ENCODE data around the gene EFR3B.
A peak's percentile ranks its signal among the peaks of the same experiment; 100 is the strongest.
"Not testable (repeated sequence)": the region's sequence is repeated elsewhere in the genome, so short reads cannot be mapped to it uniquely, and the experiment has no call there.

Gene EFR3B

DNA sequence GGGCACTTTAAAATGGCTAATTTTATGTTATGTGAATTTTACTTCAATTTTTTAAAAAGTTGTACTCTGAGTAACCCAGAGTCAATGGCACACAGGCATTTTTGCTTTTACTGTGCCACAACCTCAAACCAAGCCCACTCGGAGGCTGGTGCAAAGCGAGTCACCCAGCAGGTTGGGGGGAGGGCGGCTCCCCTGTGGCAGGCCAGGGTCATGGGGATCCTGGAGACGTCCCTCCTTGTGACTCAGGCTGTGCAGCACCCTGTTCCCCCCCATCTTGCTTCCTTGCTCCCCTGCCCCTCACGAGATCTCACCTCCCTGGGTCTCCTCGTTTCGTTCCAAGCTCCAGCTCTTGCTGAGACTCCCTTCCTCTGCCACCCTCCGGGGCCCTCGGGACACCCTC, 67.9 kb downstream of the EFR3B start:
- DNase-seq: no peak

DNA sequence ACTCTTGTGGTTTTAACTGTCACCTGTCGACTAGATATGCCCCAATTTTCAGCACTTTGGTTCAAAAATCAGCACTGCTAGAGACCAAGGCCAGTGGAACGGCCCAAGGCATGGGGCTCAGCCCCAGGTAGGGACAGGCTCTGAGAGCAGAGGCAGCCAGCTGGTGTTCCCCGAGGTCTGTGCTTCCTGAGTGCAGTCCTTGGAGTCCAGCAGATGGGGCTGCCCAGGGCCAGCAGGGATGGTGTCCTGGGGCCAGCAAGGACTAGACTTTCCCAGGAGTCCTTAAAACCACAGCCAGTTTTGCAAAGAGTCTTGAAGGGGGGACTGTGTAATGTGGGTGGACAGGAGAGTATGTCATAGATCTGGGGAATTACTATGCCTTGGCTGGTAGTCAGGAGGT, 70.2 kb downstream of the EFR3B start:
- no peak for DNase-seq

DNA sequence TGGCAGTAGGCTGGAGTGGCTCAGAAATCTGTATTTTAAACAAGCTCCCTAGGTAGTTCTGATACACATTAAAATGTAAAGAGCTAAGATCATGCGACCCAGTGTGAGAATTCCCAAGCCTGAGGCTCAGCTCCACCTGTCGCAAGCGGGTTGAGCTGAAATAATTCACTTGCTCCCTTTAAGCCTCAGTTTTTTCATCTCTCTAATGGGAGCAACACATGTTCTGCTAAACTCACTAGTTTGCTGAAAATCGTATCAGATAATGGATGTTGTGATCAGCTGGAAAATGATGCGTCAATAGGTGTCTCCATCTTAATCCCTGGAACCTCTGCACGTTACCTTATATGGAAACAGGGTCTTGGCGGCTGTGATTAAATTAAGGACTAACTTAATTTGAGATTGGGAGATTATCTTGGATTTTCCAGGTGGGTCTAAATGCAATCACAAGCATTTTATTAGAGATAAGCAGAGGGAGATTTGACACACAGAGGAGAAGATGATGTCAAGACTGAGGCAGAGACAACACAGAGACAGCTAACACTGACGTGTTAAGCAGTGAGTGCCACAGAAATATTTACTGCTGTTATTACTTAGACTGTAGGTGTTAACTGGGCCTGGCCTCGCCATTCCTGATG, 73.5 kb downstream of the EFR3B start:
- no peak for DNase-seq

DNA sequence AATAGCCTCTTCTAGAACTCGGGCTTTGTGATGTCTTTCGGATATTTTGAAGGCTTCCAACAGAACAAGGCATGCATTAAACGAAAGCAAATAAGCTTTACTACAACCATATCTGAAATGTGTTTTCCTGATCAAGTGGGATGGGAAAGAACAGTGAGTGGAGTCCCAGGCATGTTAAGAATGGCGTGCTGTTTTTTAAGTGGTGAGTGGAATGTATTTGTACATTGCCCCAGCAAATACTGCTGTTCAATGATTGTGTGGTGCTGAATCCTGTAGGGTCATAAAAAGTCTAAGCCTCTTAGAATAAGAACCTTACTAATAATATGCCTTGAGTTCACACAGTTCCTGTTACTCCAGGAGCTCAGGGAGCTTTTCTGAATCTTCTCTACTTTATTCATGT, 74.0 kb downstream of the EFR3B start:
- DNase-seq: no peak

DNA sequence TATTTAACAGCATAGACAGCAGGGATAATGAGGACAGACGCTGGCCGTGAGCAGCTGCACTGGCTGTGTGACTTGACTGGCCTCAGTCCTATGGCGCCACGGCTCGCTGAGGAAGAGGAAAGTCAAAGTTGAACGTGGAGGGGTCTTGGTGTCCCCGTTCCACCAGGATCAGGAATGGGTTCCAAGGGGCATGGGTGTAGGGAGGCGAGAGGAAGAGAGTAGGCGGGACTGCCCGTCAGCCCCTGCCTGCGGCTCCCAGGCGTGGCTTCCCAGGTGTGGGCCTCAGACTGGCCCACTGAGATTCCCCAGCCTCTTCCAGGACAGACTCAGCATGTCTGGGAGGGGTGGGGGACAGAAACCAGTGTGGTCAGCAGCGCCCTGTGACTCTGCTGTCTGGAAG, 75.1 kb downstream of the EFR3B start:
- DNase-seq: no peak

DNA sequence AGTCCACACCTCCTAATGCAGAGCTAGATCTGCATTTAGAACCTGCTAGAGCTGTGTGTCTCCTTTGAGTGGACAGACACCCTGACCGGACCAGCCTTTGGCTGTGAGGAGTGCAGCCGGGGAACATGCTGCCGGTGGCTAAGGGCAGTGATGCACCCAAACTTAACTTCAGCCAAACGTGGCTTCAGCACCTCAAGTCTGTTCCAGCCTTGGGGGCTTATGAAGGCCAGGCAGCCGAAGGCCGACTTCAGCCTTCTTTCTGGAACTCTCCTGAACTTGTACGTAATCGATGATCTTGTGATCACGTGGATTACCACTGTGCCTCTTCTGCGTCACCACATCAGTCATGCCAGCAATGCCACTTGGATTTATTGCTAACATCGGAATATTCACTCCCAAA, 77.4 kb downstream of the EFR3B start:
- DNase-seq: no peak

DNA sequence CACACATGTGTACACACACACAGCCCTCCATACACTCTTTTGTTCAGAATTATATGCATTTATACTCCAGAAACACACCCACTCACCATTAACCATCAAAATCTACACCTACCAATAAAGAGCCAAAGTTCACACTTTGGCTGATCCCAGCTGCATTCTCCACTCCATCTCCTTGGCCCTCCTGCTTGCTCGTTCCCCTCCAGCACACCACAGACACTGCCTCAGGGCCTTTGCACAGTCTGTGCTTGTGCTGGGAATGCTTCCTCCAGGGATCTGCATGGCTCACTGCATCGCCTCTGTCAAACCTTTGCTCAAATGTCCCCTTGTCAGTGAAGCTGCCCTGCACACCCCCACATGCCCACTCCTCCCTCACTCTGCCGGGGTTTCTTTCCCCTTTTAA, 80.5 kb downstream of the EFR3B start:
- DNase-seq: no peak

DNA sequence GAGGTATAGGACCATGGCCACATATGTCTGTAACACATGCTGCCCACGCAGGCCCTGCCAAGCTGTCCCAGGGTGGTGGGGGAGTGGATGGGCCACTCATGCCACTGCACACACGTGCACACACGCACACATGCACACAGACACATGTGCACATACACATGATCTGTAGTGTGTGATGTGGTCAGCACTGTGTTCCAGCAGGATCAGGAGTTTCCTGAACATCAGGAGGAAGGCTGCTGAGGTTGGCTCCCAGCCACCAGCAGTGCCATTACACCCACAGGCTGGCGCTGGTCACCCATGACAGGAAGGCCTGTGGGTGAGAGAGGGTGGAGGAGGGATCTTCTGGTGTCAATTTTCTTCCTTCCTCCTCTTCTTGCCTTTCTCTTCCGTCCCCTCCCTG, 81.8 kb downstream of the EFR3B start:
- DNase-seq: no peak

DNA sequence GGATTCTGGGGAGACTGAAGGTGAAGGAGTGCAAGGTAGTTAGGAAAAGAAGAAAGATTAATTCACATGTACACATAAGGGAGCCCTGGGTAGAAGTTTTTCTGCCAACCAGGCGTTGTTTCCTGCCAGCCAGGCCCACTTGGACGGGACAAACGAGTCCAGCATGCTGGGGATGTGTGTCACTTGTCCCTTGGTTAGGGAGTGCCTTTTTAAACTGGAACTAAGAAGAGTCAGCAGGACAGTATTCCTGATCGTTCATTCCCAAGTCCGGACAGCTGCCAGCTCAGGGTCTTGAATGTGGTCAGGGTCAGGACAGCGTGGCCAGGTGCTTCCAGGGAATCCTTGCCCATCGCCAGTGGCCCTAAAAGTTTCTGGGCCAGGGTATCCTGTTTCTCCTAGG, 83.3 kb downstream of the EFR3B start:
- no peak for DNase-seq

DNA sequence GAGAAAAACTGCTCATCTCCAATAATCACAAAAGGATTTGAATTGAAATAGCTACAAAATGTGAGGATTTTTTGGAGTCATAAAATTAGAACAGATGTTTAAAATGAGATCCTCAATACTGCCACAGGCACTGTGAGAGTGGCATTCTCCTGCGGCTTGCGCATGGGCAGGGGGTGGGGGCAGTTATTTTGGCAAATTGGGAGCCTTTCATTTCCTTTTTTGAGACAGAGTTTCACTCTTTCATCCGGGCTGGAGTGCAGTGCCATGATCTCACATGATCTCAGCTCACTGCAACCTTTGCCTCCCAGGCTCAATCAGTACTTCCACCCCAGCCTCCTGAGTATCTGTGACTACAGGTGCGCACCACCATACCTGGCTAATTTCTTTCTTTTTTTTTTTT, 84.1 kb downstream of the EFR3B start:
- DNase-seq: no peak

DNA sequence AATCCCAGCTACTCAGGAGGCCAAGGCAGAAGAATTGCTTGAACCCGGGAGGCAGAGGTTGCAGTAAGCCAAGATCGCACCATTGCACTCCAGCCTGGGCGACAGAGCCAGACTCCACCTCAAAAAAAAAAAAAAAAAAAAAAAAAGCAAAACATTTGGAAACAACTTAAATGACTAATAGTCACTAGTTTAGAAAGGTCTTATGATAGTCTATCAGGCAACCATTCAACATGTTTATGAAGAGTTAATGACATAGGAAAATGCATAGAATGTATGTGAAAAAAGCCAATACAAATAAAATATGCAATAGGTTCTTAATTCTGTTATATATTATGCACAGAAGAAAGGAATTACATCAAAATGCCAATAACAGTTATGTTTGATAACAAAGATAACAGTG, 85.2 kb downstream of the EFR3B start:
- DNase-seq: not testable (repeated sequence)

DNA sequence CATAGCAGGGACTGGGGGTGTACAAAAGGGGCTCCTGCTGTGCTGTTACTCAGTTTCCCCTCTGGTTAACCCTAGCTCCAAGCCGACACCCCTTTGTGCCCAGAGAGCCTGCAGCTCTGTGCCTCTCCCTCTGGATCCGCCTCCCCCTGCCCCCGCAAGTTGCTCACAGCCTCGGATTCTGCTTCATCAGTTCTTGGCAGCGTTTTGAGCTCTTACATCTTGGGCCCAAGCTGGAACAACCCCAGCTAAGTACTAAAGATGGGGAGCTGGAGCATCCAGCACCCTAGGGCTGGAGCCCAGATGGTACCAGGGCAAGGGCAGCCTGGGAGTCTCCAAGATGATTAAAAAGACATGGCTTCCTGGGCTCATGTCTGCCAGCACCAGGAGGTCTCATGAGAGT, 85.8 kb downstream of the EFR3B start:
- no peak for DNase-seq

DNA sequence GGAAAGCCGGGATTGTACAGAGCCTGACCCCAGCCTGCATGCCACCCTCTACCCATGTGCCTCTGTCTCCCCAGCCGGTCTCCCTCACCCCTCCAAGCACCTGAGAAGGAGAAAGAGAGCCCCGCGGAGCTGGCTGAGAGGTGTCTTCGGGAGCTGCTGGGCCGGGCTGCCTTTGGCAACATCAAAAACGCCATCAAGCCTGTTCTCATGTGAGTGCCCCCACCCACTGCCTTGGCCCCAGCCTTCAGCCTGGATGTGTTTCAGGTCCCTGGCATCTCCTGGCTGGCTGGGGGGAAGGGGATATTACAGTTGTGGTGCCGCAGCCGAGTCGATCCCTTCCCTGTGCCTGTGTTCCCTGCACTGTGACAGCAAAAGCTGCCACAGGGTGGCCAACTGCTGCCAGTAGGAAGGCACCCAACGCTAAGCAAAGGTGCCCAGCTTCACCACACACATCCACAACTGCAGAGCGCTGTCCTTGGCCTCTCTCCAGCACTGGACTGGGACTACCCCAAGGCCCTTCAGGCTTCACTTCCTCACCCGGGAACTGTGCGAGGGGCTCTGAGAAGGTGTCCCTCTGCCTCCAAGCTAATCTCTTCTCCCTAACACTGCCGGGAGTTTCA, 88.1 kb downstream of the EFR3B start:
- DNase-seq: no peak

DNA sequence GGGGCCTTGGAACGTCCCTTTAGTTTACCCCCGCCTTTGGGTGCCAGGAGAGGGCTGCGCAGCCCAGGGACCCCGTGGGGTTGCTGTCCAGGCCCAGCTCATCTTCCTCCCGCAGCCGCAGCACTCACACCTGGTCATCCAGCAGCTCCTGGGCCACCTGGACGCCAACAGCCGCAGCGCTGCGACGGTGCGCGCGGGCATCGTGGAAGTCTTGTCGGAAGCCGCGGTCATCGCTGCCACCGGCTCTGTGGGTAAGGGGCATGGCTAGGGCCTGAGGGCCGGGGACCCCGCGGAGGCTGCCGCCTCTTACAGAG, 89.3 kb downstream of the EFR3B start:
- no peak for DNase-seq

DNA sequence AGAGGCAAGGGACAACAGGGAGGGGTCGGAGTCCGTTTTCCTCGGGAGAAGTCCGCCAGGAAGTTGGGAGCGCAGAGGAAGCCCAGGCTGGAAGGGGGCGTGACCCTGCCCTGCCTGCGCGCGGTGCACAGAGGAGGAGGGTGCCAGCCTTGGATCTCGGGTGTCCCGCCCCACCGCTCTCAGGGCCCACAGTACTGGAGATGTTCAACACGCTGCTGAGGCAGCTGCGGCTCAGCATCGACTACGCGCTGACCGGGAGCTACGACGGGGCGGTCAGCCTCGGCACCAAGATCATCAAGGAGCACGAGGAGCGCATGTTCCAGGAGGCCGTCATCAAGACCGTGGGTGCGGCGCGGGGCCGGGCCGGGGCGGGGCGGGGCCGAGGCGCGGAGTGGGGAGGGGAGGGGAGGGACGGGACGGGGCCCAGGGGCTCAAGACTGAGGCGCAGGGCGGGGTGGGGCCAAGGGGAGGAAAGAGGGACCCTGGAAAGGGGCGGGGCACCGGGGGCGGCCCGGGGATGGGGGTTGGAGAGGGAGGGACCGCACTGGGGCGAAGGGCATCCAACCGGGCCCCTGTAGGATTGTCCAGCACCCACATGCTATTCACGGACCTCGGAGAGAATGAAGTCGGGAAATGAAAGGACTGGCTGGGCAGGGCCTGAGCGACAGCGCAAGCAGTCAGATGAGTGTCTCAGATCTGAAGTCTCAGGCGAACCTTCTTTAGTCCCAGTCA, 89.9 kb downstream of the EFR3B start:
- DNase-seq: peak in 1 of 2 donors; percentile 8

DNA sequence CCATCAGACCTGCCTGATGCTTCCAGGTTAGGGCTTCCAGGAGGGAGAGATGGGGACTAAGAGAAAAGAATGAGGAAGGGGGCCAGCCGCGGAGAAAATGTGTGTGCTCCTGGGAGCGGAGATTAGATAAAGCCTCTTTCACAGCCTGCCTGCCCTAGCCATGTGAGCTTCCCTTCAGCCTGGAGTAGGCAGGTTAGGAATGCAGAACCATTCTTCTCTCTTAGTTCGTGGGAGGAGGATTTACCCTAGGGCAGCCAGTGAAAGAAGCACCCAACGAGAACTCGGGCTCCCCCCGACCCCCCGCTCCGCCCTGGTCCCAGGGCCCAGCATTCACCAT, 90.4 kb downstream of the EFR3B start:
- no peak for DNase-seq

DNA sequence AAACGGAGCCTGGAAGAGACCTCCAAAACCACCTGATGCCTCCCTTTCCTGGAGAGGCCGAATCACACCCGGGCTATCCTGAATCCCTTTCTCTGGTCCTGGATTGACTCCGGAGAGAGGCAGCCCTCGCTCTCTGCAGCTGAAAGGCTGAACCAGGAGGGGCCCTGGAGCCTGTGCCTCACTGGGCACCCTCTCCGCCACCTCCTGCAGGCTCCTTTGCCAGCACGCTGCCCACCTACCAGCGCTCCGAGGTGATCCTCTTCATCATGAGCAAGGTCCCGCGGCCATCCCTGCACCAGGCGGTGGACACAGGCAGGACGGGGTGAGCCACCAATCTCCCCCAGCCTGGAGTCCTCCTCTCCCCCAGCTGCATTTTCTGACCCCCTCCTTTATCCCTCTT, 90.8 kb downstream of the EFR3B start:
- no peak for DNase-seq

DNA sequence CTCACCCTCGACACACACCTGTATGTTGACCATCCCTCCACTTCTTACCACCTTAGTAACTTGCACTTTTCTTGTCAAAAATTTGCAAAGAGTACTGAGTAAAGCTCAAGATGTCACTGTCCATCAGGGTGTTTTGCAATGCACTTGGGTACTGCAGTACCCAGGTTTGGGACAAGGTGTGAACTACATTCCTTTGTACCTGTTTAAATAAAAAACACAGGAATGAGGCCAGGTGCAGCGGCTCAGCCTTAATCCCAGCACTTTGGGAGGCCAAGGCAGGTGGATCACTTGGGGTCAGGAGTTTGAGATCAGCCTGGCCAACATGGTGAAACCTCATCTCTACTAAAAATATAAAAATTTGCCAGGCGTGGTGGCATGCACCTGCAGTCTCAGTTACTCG, 98.7 kb downstream of the EFR3B start:
- DNase-seq: not testable (repeated sequence)

DNA sequence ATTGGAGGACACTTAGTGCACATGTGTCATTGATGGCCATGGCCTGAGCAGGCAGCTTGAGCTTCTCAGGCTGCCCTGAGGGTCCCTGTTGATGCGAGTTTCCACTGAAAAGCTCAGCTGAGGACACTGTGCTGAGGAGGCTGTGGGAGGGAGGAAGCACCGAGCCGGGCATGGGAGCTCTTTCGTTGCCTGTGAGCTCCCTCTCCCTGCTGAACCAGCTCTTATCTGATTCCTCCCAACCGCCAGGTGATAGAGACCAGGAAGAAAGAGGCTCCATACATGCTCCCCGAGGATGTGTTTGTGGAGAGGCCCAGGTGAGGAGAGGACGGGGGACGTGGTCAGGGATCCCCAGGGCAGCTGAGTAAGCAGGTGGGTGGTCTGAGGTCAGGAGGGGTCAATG, 99.2 kb downstream of the EFR3B start:
- no peak for DNase-seq

DNA sequence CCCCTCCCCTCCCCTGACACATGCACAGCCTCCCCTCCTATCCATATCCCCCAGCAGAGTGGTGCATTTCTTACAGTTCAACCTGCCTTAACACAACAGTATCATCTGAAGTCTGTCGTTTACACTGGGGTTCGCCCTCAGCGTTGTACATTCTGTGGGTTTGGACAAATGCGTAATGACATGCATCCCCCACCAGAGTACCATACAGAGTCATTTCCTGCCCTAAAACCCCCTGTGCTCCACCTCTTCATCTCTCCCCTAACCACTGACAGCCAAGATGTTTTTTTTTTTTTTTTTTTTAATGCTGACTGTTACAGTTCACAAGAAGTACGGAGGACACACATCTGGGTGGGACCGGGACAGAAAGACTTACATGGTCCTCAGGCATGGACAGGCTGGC, 103.9 kb downstream of the EFR3B start:
- DNase-seq: no peak

DNA sequence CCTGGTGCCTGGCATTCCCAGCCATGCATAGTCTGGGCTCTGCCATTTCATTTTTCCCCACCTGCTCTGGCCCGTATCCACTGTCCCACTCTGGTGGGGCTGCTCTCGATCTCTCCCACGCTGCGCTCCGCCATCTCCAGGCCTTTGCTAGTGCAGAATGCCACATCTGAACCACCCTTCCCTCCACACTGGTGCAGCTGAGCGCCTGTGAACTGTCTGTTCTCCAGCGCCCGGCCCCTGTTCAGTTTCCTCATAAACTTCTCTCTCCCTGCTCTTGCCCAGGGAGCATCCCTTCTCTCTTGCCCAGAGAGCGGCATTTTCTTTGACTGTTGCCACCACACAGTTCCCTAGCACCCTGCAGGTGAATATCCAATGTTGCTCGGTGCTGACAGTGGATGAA, 105.0 kb downstream of the EFR3B start:
- no peak for DNase-seq

DNA sequence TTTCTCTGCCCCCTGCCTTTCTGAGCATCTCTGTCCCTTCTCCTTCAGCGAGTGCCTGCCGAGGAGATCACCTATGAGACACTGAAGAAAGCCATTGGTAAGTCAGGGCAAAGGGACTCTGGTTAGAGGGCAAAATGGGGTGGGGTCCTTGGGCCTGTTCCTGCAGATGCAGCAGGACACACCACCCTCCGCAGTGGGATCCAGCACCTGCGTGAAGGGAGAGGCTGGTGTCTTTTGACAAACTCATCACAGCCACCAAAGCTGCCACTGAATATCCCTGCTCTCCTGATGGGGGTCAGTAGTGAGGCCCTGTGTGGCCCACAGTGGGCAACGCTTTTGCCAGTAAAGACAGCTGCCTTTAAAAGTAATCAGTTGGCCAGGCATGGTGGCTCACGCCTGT, 107.8 kb downstream of the EFR3B start:
- no peak for DNase-seq

DNA sequence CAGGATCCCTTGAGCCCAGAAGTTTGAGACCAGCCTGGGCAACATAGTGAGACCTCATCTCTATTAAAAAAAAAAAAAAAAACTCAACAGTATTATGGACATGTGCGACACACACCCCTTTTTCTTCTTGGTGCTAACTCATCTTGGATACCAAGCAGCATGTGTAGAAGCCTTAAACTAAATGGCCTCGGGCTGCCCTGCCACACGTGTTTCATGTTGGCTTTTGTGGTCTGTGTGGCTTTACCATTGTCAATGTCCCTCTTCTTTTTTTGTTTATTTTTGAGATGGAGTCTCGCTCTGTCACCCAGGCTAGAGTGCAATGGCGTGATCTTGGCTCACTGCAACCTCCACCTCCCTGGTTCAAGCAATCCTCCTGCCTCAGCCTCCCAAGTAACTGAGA, 109.1 kb downstream of the EFR3B start:
- not testable (repeated sequence) for DNase-seq

DNA sequence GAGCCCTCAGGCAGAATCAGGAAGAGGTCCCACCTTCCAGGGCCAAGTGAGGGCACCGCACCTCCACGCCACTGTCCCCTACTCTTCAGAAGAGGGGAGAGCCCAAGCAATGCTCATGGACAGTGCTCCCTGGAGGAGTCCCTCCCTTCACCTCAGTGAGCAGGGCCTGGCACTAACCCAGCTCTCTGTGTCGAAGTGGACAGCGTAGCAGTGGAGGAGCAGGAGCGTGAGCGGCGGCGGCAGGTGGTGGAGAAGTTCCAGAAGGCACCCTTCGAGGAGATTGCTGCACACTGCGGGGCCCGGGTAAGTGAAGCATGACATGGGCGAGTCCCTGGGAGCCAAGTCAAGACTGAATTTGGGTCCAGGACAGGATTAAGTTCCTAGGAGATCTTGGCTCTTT, 109.8 kb downstream of the EFR3B start:
- DNase-seq: no peak

DNA sequence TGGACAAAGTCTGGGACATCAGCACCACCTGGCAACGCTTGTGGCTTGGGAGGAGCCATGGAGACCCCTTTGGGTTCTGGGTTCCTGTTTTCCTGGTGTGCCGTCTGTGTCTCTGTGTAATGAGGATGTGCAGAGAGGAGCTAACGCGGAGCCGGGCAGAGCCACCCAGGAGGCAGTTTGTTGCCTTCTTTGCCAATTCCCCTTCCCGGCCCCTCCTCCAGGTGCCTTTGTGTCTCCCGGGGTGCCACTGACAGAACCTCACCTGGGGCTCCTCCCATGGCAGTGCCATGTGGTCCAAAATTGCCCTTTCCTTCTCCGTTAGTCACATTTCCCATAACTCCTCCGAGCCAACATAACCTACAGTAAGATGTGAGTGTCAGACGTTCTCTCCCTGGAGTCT, 113.5 kb downstream of the EFR3B start:
- DNase-seq: no peak
